ENCODE data around the gene COPS7A.

GRCh38 chr12:6771091-6771495 is 47.2 kb downstream of the COPS7A start:
- TF ChIP-seq CTCF (IDR thresholded peaks at IDR 0.05; ENCODE audit: borderline replicate concordance, extremely low read depth, low read length, poor library complexity, severe bottlenecking) = no peak
- TF ChIP-seq EZH2 (IDR thresholded peaks at IDR 0.05; ENCODE audit: borderline replicate concordance, low read depth, low read length, severe bottlenecking) = no peak

Measured in DND-41 (cell line).